T-cell (primary cell): Measurements from ENCODE around the gene RNPEP. TPM values are rescaled to one million over a fixed set of nuclear protein-coding genes. Genes with fewer than 3 reads are reported as not detected.
A peak's percentile ranks its signal among the peaks of the same experiment; 100 is the strongest.

Experiments
- ATAC-seq, 4 experiments: fragments of 200-7000 bp in 3 of 4; fragments of 150-1000 bp in 1 of 4; cut with Tn5 transposase; replicated peaks in 1 of 4; 1 replicate in 3 of 4; 2 replicates in 1 of 4; pipeline ENCODE4 v1.10.0; 2021; ENCODE audit warnings: moderate library complexity in 3 of 4, mild to moderate bottlenecking in 2 of 4, moderate number of reproducible peaks in 1 of 4
- CTCF ChIA-PET, 2 donors: fragments of 300-600 bp; sonication (Branson Sonifier 250); formaldehyde crosslinking; loops; one replicate each; lab custom pipeline; 2022; ENCODE audit warnings: antibody characterized with exemption in 2 of 2; lab: Charles Lee
- POLR2A ChIA-PET, 2 donors: fragments of 300-600 bp; sonication (Branson Sonifier 250); formaldehyde crosslinking; loops; one replicate each; lab custom pipeline; 2022; ENCODE audit warnings: antibody characterized with exemption in 2 of 2; lab: Charles Lee
- DNase-seq, 35 experiments: peaks; one replicate each; pipeline versions ENCODE4 v3.0.0 to v3.0.0-alpha.2; 2013 to 2023
- H3K27ac ChIP-seq: one replicate; pipeline ENCODE4 v1.5.1; 2013; ENCODE audit warnings: low read length
- H3K27me3 ChIP-seq, 2 experiments: replicated peaks in 1 of 2; 1 replicate in 1 of 2; 2 replicates in 1 of 2; pipeline versions ENCODE4 v1.6.1 to v1.7.0; 2013; ENCODE audit warnings: low read length in 1 of 2, mixed read lengths in 1 of 2; ENCODE audit not compliant: control insufficient read depth in 2 of 2, insufficient read depth in 2 of 2; ENCODE audit errors: extremely low read depth in 1 of 2
- H3K36me3 ChIP-seq, 2 donors: 1 replicate in 1 of 2; 2 replicates in 1 of 2; pipeline versions ENCODE4 v1.6.1 to v1.7.0; 2013; ENCODE audit warnings: low read length in 1 of 2; ENCODE audit not compliant: control insufficient read depth in 2 of 2, insufficient read depth in 1 of 2; ENCODE audit errors: extremely low read depth in 1 of 2
- H3K4me1 ChIP-seq, 2 experiments: 1 replicate in 1 of 2; 2 replicates in 1 of 2; pipeline versions ENCODE4 v1.6.1 to v1.7.0; 2013; ENCODE audit warnings: low read length in 2 of 2, mixed read lengths in 1 of 2; ENCODE audit not compliant: insufficient read depth in 2 of 2, control insufficient read depth in 1 of 2; ENCODE audit errors: extremely low read depth in 1 of 2
- H3K4me3 ChIP-seq, 2 donors: 1 replicate in 1 of 2; 2 replicates in 1 of 2; pipeline versions ENCODE4 v1.5.1 to v1.7.0; 2013; ENCODE audit warnings: mild to moderate bottlenecking in 2 of 2, low read length in 1 of 2, moderate library complexity in 1 of 2; ENCODE audit not compliant: control insufficient read depth in 1 of 2; ENCODE audit errors: extremely low read depth in 1 of 2
- H3K9me3 ChIP-seq: 2 replicates; pipeline ENCODE4 v1.7.0; 2013
- H3K27ac Mint-ChIP-seq, 2 donors: one replicate each; pipeline ENCODE4 v1.8.0; 2020 to 2021; ENCODE audit warnings: mild to moderate bottlenecking in 2 of 2, mixed read lengths in 2 of 2
- H3K27me3 Mint-ChIP-seq, 2 donors: one replicate each; pipeline ENCODE4 v1.8.0; 2021 to 2022; ENCODE audit warnings: mixed read lengths in 2 of 2
- H3K36me3 Mint-ChIP-seq: one replicate; pipeline ENCODE4 v1.8.0; 2021; ENCODE audit warnings: mixed read lengths
- H3K4me1 Mint-ChIP-seq, 3 donors: one replicate each; pipeline ENCODE4 v1.8.0; 2020 to 2022; ENCODE audit warnings: mixed read lengths in 3 of 3, mild to moderate bottlenecking in 1 of 3
- H3K4me3 Mint-ChIP-seq, 3 donors: one replicate each; pipeline ENCODE4 v1.8.0; 2020 to 2022; ENCODE audit warnings: mild to moderate bottlenecking in 3 of 3, mixed read lengths in 3 of 3, moderate library complexity in 3 of 3
- H3K9me3 Mint-ChIP-seq, 3 donors: one replicate each; pipeline ENCODE4 v1.8.0; 2020 to 2022; ENCODE audit warnings: mixed read lengths in 3 of 3
- WGBS: methylation state at CpG from one replicate; pipeline ENCODE4 v1.1.5; 2013; ENCODE audit warnings: missing lambda C conversion rate; ENCODE audit not compliant: insufficient coverage; 5-methylcytosine and 5-hydroxymethylcytosine counted together
- total RNA-seq, 35 experiments: library from RNA in 6 of 35; stranded (reverse) in 6 of 35; fragments of 120-200 nt in 1 of 35; gene quantifications; one replicate each; pipeline versions ENCODE4 v1.2.1 to v1.2.4 and lab custom pipeline; 2013 to 2026

Gene RNPEP
- total RNA-seq, 5 donors from 2014 or later (not counting 1 experiment from before 2014, with no cell fraction given) = 20.1 to 30.4 (median 23.9) TPM

DNA sequence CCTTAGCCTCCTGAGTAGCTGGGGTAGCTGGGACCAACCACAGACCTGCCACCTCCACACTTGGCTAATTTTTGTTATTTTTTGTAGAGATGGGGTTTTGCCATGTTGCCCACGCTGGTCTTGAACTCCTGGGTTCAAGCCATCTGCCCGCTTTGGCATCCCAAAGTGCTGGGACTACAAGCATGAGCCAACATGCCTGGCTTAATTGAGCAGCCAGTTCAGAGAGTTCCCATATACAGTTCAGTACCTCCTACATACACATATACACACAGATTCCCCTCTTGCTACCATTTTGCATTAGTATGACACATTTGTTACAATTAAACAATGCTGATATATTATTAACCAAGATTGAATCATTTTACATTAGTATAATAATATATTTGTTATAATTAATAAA, 2.9 kb downstream of the RNPEP start:
- H3K36me3 ChIP-seq = peaks cover 1 to 19% of the 10 kb centered on the region in 2 donors
- Mint-ChIP-seq H3K4me3 (no peak overlapping the region), H3K4me1 (peaks cover 24 to 33% (median 26%) of the 10 kb centered on the region in 3 donors), H3K27me3 (no peaks in the 10 kb centered on the region), H3K27ac (no peak overlapping the region), H3K36me3 (peaks cover 8% of the 10 kb centered on the region), H3K9me3 (no peaks in the 10 kb centered on the region)
- no peaks in the 10 kb centered on the region for H3K9me3 ChIP-seq
- ChIA-PET POLR2A (interaction anchor here in 1 of 2 donors (0.6 kb wide), 1 partner anchor 28 kb away, joined by 3 read pairs; no protein-coding TSS in a partner anchor), CTCF (interaction anchor here in 1 of 2 donors (0.8 kb wide), 1 partner anchor 14 kb away, joined by 3 read pairs; no protein-coding TSS in a partner anchor)
- DNase-seq (no peak), ATAC-seq (no peak)
- no peaks in the 10 kb centered on the region for H3K27me3 ChIP-seq
- H3K4me1 ChIP-seq = peaks cover 0 to 11% of the 10 kb centered on the region in 2 experiments
- 57% methylated on average over 1 of the region's 2 CpGs for WGBS
- no peak overlapping the region for H3K4me3 ChIP-seq
- H3K27ac ChIP-seq = no peak overlapping the region

DNA sequence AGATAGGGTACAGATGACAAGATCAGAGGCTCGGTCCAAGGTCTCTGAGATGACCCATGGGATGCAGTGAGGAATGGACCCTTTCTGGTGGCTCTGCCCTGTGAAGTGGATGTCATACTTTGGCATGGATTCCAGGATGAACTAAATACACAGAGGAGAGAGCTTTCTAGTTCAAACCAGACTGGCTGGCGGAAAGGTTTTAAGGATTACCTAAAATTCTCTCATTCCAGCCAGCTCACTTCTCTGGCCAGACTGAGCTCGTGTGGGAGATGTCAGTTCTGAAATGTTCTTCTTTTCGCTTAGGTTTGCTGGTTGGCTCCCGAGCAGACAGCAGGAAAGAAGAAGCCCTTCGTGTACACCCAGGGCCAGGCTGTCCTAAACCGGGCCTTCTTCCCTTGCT, 6.2 kb downstream of the RNPEP start:
- Histone ChIP-seq H3K4me1 (no peaks in the 10 kb centered on the region), H3K4me3 (no peak overlapping the region), H3K36me3 (peaks cover 6 to 39% of the 10 kb centered on the region in 2 donors), H3K27me3 (no peaks in the 10 kb centered on the region), H3K9me3 (no peaks in the 10 kb centered on the region), H3K27ac (no peak overlapping the region)
- ATAC-seq (no peak), DNase-seq (no peak)
- 90% methylated on average over 6 of the region's 7 CpGs for WGBS
- no peaks in the 10 kb centered on the region for H3K27me3 Mint-ChIP-seq
- peaks cover 27% of the 10 kb centered on the region for H3K36me3 Mint-ChIP-seq
- CTCF ChIA-PET = interaction anchor here in 1 of 2 donors (1.0 kb wide), 1 partner anchor 11 kb away, joined by 3 read pairs; no protein-coding TSS in a partner anchor
- H3K4me3 Mint-ChIP-seq = no peak overlapping the region
- POLR2A ChIA-PET = no interaction called here
- peaks cover 11 to 14% (median 12%) of the 10 kb centered on the region in 3 donors for H3K4me1 Mint-ChIP-seq
- H3K9me3 Mint-ChIP-seq = no peaks in the 10 kb centered on the region
- no peak overlapping the region for H3K27ac Mint-ChIP-seq

DNA sequence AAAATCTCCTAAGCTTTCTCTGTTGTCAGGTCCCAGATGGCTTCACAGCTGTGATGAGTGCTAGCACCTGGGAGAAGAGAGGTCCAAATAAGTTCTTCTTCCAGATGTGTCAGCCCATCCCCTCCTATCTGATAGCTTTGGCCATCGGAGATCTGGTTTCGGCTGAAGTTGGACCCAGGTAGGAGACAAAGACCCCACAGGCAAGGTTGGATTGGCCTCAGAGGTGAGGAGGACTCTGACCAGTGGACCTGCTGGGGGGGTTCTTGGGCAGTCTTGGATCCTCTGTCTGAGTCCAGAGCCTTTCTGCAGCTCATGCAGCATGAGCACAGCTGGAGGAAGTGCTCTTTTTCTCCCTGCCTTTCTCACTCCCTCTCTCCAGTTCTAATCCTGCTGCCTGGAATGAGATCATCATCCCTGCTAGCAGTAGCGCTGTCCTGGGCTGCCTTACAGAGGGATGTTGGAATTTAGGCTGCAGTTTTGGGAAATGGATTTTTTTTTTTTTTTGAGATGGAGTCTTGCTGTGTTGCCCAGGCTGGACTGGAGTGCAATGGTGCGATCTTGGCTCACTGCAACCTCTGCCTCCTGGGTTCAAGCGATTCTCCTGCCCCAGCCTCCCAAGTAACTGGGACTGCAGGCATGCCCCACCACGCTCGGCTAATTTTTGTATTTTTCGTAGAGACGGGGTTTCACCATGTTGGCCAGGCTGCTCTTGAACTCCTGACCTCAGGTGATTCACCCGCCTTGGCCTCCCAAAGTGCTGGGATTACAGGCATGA, 7.1 kb downstream of the RNPEP start:
- Histone ChIP-seq H3K27ac (no peak overlapping the region), H3K4me1 (no peaks in the 10 kb centered on the region), H3K4me3 (no peak overlapping the region), H3K9me3 (no peaks in the 10 kb centered on the region), H3K36me3 (peaks cover 13 to 43% of the 10 kb centered on the region in 2 donors), H3K27me3 (no peaks in the 10 kb centered on the region)
- 98% methylated on average over 6 of the region's 10 CpGs for WGBS
- Mint-ChIP-seq H3K36me3 (peaks cover 36% of the 10 kb centered on the region), H3K27ac (no peak overlapping the region), H3K9me3 (no peaks in the 10 kb centered on the region), H3K27me3 (no peaks in the 10 kb centered on the region), H3K4me1 (peaks cover 2 to 6% (median 4%) of the 10 kb centered on the region in 3 donors), H3K4me3 (no peak overlapping the region)
- POLR2A ChIA-PET = no interaction called here
- DNase-seq (no peak), ATAC-seq (no peak)
- CTCF ChIA-PET = interaction anchor here in 1 of 2 donors (1.0 kb wide), 1 partner anchor 10 kb away, joined by 3 read pairs; no protein-coding TSS in a partner anchor

DNA sequence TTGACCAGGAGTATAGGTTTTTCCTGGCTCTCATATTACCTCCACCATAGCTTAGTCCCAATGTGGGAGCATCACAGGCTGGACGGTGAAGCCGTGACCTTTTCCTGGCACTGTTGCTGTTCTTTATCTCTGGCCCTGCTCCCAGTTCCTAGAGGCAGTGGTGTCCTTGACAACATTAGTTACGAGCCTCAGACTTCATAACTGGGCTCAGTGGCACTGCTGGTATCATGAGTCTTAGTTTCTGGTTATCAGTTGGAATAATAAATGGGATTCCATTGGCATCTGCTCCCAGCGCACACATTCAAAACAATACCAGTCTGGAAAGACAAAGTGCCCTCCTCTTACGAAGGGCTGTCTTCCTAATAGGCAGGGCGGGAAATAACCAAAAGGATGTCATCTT, 8.0 kb downstream of the RNPEP start:
- WGBS = 100% methylated on average over 1 of the region's 6 CpGs
- H3K36me3 ChIP-seq = peaks cover 16 to 43% of the 10 kb centered on the region in 2 donors
- H3K27ac ChIP-seq = no peak overlapping the region
- ChIA-PET CTCF (no interaction called here), POLR2A (interaction anchor here in 1 of 2 donors (0.6 kb wide), 1 partner anchor 766 kb away, joined by 5 read pairs; no protein-coding TSS in a partner anchor)
- no peak overlapping the region for H3K4me3 ChIP-seq
- H3K27ac Mint-ChIP-seq = no peak overlapping the region
- peaks cover under 1 to 3% (median 2%) of the 10 kb centered on the region in 3 donors for H3K4me1 Mint-ChIP-seq
- H3K4me3 Mint-ChIP-seq = no peak overlapping the region
- ATAC-seq = no peak
- H3K36me3 Mint-ChIP-seq = peaks cover 42% of the 10 kb centered on the region
- H3K9me3 Mint-ChIP-seq = no peaks in the 10 kb centered on the region
- H3K27me3 ChIP-seq = no peaks in the 10 kb centered on the region
- DNase-seq = no peak
- H3K4me1 ChIP-seq = no peaks in the 10 kb centered on the region
- no peaks in the 10 kb centered on the region for H3K27me3 Mint-ChIP-seq
- no peaks in the 10 kb centered on the region for H3K9me3 ChIP-seq

DNA sequence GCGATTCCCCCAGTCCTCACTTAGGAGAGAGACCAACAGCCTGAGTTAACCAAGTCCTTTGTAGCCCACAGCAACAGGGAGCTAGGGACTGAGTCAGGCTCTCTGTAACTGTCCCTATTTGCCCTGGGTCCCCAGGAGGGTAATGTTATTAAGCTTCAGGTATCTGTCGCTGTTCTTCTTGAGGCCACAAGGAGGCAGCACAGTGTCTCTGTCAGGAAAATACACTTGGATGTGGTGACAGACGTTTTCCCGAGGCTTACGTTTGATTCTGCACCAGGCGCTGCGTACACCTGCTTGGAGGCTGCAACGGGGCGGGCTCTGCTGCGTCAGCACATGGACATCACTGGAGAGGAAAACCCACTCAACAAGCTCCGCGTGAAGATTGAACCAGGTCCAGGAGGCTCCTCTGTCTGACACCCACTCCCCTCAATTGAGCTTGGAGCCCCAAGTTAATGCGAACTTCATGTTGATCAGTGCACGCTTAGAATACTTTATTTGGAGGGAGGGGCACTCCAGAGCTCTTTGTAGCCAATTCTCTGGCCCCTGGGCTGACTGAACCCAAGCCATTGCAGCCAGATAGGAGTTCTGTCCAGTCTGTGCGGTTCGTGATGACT, 17.3 kb downstream of the RNPEP start:
- ChIA-PET CTCF (interaction anchor here (0.6 to 1.8 kb wide), 10 partner anchors 11 to 254 kb away, joined by 3 to 8 read pairs (median 4); partner anchors contain the start of gene RNPEP (in 1 of the 2)), POLR2A (interaction anchor here in 1 of 2 donors (0.6 kb wide), 2 partner anchors 113 to 1795 kb away, joined by 3 to 9 read pairs; no protein-coding TSS in a partner anchor)
- Mint-ChIP-seq H3K27ac (no peak overlapping the region), H3K36me3 (peaks cover 77% of the 10 kb centered on the region), H3K4me3 (no peak overlapping the region), H3K4me1 (no peaks in the 10 kb centered on the region), H3K27me3 (no peaks in the 10 kb centered on the region), H3K9me3 (no peaks in the 10 kb centered on the region)
- peaks cover 20 to 59% of the 10 kb centered on the region in 2 donors for H3K36me3 ChIP-seq
- H3K9me3 ChIP-seq = no peaks in the 10 kb centered on the region
- DNase-seq = peak in 8 of 35 experiments; percentile 5 to 58 (median 9)
- H3K27ac ChIP-seq = no peak overlapping the region
- 70% methylated on average over 12 of the region's 16 CpGs for WGBS
- ATAC-seq = peak; percentile 50 to 65 (median 56)
- no peaks in the 10 kb centered on the region for H3K27me3 ChIP-seq
- H3K4me3 ChIP-seq = no peak overlapping the region
- no peaks in the 10 kb centered on the region for H3K4me1 ChIP-seq

DNA sequence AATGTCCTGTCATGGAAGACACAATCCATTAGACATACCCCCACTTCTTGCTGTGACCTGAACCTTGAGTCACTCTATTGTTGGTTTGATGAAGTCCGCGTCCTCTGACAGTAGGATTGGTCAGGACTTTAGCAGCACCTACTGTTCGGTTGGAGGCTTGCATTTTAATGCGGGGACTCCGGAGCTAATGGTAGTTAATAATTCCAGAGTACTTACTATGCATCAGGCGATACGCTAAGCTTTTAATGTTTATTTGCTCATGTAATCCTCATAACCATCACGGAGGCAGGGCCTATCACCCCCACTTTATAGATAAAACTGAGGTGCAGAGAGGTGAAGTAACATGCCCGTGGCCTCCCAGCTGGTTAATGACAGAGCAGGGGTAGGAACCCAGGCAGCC, 20.1 kb downstream of the RNPEP start:
- ATAC-seq (no peak), DNase-seq (no peak)
- Mint-ChIP-seq H3K27me3 (no peaks in the 10 kb centered on the region), H3K9me3 (no peaks in the 10 kb centered on the region), H3K27ac (no peak overlapping the region), H3K4me3 (no peak overlapping the region), H3K36me3 (peaks cover 70% of the 10 kb centered on the region), H3K4me1 (no peaks in the 10 kb centered on the region)
- no peaks in the 10 kb centered on the region for H3K9me3 ChIP-seq
- no peak overlapping the region for H3K27ac ChIP-seq
- no peak overlapping the region for H3K4me3 ChIP-seq
- ChIA-PET POLR2A (no interaction called here), CTCF (no interaction called here)
- WGBS = 100% methylated on average over 2 of the region's 9 CpGs
- peaks cover 20 to 51% of the 10 kb centered on the region in 2 donors for H3K36me3 ChIP-seq
- H3K27me3 ChIP-seq = no peaks in the 10 kb centered on the region
- no peaks in the 10 kb centered on the region for H3K4me1 ChIP-seq
